Thoracic aorta (tissue), 2 donors: ENCODE data around the gene ONECUT2. TPM values are rescaled to one million over a fixed set of nuclear protein-coding genes. Genes with fewer than 3 reads are reported as not detected.

Experiments used
- ATAC-seq: fragments of 150-250 bp; one replicate; pipeline ENCODE4 v1.8.0; 2017; ENCODE audit warnings: low read depth; ENCODE audit not compliant: insufficient number of reproducible peaks, low FRiP score
- DNase-seq: peaks from one replicate; pipeline ENCODE4 v3.0.0-alpha.2; 2020; ENCODE audit warnings: low spot score
- H3K27ac ChIP-seq, 2 donors: fragments of 200-600 bp; sonication (generic); 1 replicate in 1 of 2; 2 replicates in 1 of 2; pipeline ENCODE4 v1.5.1; 2016; ENCODE audit warnings: mild to moderate bottlenecking in 2 of 2, moderate library complexity in 2 of 2
- H3K27me3 ChIP-seq: fragments of 200-600 bp; sonication (generic); replicated peaks from 2 replicates; pipeline ENCODE4 v1.6.0; 2016; ENCODE audit warnings: mild to moderate bottlenecking; ENCODE audit not compliant: insufficient read depth
- H3K36me3 ChIP-seq: fragments of 200-600 bp; sonication (generic); one replicate; pipeline ENCODE4 v1.5.1; 2016
- H3K4me1 ChIP-seq, 2 donors: fragments of 200-600 bp; sonication (generic); 1 replicate in 1 of 2; 2 replicates in 1 of 2; pipeline versions ENCODE4 v1.5.1 to v1.6.0; 2016; ENCODE audit warnings: low read depth in 2 of 2, mild to moderate bottlenecking in 1 of 2; ENCODE audit not compliant: control insufficient read depth in 1 of 2
- H3K4me3 ChIP-seq: fragments of 200-600 bp; sonication (generic); 2 replicates; pipeline ENCODE4 v1.5.1; 2016; ENCODE audit warnings: mild to moderate bottlenecking
- H3K9me3 ChIP-seq: fragments of 200-600 bp; sonication (generic); 2 replicates; pipeline ENCODE4 v1.5.1; 2016
- CTCF ChIP-seq: fragments of 200-600 bp; sonication (generic); IDR thresholded peaks from one replicate; pipeline ENCODE4 v1.5.1; 2019; ENCODE audit warnings: antibody characterized with exemption
- total RNA-seq, 2 donors: library from RNA; depleted of rRNA; stranded (reverse); fragments of >200 nt; gene quantifications; one replicate each; pipeline versions ENCODE4 v1.1.0 to v1.2.3, GENCODE V29; 2016

Gene ONECUT2
- total RNA-seq, 2 donors from 2014 or later, result not detected

- H3K27ac ChIP-seq, result no peak overlapping the region
- no peaks in the 10 kb centered on the region for H3K4me1 ChIP-seq
- no peak for TF ChIP-seq CTCF
- no peak for DNase-seq
- H3K27me3 ChIP-seq, result no peaks in the 10 kb centered on the region
- no peak for ATAC-seq
- H3K36me3 ChIP-seq, result no peaks in the 10 kb centered on the region
- H3K9me3 ChIP-seq, result no peaks in the 10 kb centered on the region
- H3K4me3 ChIP-seq, result no peak overlapping the region
These were observed 104.5 kb downstream of the ONECUT2 start for GRCh38 chr18:57539702-57540101.

Other genes starting within 250 kb of the ONECUT2 start
- not detected for gene ST8SIA3, start 82.8 kb upstream of the ONECUT2 start, total RNA-seq
- 10 to 100 TPM; 34.4 to 39.6 TPM for gene FECH, start 151.3 kb downstream of the ONECUT2 start, total RNA-seq
- 100 to 1,000 TPM in 1 of 2 donors, 10 to 100 TPM in 1; 65.0 to 116 TPM for gene NARS1, start 186.5 kb downstream of the ONECUT2 start, total RNA-seq